Measurements from ENCODE around the gene SLC25A29. TPM values are rescaled to one million over a fixed set of nuclear protein-coding genes. Genes with fewer than 3 reads are reported as not detected.

Gene SLC25A29
- total and polyA plus RNA-seq, 2 of the 13 experiments (the other 11 are each of a cell fraction or from before 2014, with no cell fraction given) = 12.2 to 17.2 TPM

DNA sequence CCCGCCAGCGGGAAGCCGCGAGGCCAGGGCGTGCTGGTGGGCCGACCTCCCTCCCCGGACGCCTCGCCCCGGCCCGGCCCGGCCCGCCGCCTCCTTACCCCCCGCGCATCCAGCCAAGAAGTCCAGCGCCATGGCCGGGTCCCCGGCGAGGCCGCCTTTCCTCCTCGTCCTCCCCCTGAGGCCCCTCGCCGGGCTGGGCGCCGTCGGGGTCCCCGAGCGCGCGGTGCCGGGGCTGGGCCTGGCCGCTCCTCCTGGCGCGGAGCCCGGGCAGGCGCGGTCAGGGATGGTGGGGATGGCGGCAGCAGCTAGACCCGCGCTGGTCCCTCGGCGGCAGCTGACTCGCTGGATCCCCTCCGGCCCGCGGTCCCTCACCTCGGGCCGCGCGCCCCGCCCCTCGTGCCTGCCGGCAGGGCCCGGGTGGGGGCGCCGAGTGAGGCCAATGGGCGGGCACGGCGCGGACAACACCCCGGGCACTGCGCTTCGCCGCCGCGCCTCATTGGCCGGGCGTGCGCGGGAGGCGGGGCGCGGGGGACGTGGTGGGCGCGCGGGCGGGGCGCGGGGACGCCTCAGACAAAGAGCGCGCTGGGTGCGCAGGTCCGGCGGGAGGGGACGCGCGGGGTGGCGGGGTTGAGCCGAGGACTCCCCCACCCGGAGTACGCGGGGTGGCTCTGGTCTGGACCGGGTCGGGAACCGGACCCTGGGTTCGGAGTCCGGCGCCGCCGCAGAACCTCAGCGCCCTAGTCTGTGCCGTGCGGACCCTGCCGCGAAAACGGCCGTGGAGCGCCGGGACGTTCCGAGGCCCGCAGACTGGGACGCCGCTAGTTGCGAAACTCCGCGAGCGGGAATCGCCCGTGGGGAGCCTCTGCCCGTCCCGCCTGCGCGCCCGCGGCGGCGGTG lies at the start of gene SLC25A29 (continued):
- TF ChIP-seq ZNF260 (CRISPR knock-in tag; IDR thresholded peaks at IDR 0.05; ENCODE audit: borderline replicate concordance, low read depth) (no peak), ZNF33B (CRISPR knock-in tag; IDR thresholded peaks at IDR 0.05) (no peak), POLR2G (IDR thresholded peaks at IDR 0.05; ENCODE audit: low read depth, low read length) (peak; percentile 61; the same call in 1 of the 2 replicates), ZNF616 (CRISPR knock-in tag; IDR thresholded peaks at IDR 0.05; ENCODE audit: low read depth) (no peak; the same call in 1 of the 2 replicates), SMARCE1 (IDR thresholded peaks at IDR 0.05; ENCODE audit: borderline replicate concordance) (no peak), ZSCAN9 (CRISPR knock-in tag; IDR thresholded peaks at IDR 0.05; ENCODE audit: borderline replicate concordance) (no peak), ZNF337 (CRISPR knock-in tag; IDR thresholded peaks at IDR 0.05; ENCODE audit: borderline replicate concordance, low read depth) (no peak), SUZ12 (IDR thresholded peaks at IDR 0.05; ENCODE audit: low read depth, low read length) (no peak), KLF6 (CRISPR knock-in tag; IDR thresholded peaks at IDR 0.05) (0 out of 2 replicates have a peak, but pooled peaks have one; percentile 15), ZNF350 (CRISPR knock-in tag; IDR thresholded peaks at IDR 0.05; ENCODE audit: borderline replicate concordance, low read depth) (no peak), ZFP62 (CRISPR knock-in tag; IDR thresholded peaks at IDR 0.05) (no peak), ARNT2 (CRISPR knock-in tag; IDR thresholded peaks at IDR 0.05; ENCODE audit: low read depth) (peak; percentile 48; the same call in 1 of the 2 replicates), ARNT (IDR thresholded peaks at IDR 0.05) (no peak), ZSCAN29 (CRISPR knock-in tag; conservative IDR thresholded peaks at IDR 0.05) (no peak), ZNF776 (CRISPR knock-in tag; IDR thresholded peaks at IDR 0.05) (0 out of 2 replicates have a peak, but pooled peaks have one; percentile 11), ZFP36L2 (CRISPR knock-in tag; IDR thresholded peaks at IDR 0.05) (no peak)
- TF ChIP-seq, protein P1, sequence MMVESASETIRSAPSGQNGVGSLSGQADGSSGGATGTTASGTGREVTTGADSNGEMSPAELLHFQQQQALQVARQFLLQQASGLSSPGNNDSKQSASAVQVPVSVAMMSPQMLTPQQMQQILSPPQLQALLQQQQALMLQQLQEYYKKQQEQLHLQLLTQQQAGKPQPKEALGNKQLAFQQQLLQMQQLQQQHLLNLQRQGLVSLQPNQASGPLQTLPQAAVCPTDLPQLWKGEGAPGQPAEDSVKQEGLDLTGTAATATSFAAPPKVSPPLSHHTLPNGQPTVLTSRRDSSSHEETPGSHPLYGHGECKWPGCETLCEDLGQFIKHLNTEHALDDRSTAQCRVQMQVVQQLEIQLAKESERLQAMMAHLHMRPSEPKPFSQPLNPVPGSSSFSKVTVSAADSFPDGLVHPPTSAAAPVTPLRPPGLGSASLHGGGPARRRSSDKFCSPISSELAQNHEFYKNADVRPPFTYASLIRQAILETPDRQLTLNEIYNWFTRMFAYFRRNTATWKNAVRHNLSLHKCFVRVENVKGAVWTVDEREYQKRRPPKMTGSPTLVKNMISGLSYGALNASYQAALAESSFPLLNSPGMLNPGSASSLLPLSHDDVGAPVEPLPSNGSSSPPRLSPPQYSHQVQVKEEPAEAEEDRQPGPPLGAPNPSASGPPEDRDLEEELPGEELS (CRISPR knock-in tag; IDR thresholded peaks at IDR 0.05) = no peak
- TF ChIP-seq, protein P2, sequence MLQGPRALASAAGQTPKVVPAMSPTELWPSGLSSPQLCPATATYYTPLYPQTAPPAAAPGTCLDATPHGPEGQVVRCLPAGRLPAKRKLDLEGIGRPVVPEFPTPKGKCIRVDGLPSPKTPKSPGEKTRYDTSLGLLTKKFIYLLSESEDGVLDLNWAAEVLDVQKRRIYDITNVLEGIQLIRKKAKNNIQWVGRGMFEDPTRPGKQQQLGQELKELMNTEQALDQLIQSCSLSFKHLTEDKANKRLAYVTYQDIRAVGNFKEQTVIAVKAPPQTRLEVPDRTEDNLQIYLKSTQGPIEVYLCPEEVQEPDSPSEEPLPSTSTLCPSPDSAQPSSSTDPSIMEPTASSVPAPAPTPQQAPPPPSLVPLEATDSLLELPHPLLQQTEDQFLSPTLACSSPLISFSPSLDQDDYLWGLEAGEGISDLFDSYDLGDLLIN (CRISPR knock-in tag; IDR thresholded peaks at IDR 0.05; ENCODE audit: borderline replicate concordance) = no peak
- TF ChIP-seq, protein P3, sequence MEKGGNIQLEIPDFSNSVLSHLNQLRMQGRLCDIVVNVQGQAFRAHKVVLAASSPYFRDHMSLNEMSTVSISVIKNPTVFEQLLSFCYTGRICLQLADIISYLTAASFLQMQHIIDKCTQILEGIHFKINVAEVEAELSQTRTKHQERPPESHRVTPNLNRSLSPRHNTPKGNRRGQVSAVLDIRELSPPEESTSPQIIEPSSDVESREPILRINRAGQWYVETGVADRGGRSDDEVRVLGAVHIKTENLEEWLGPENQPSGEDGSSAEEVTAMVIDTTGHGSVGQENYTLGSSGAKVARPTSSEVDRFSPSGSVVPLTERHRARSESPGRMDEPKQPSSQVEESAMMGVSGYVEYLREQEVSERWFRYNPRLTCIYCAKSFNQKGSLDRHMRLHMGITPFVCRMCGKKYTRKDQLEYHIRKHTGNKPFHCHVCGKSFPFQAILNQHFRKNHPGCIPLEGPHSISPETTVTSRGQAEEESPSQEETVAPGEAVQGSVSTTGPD (CRISPR knock-in tag; IDR thresholded peaks at IDR 0.05) = no peak
- TF ChIP-seq, protein P4, sequence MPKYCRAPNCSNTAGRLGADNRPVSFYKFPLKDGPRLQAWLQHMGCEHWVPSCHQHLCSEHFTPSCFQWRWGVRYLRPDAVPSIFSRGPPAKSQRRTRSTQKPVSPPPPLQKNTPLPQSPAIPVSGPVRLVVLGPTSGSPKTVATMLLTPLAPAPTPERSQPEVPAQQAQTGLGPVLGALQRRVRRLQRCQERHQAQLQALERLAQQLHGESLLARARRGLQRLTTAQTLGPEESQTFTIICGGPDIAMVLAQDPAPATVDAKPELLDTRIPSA (CRISPR knock-in tag; IDR thresholded peaks at IDR 0.05; ENCODE audit: borderline replicate concordance) = no peak
- TF ChIP-seq, protein P5, sequence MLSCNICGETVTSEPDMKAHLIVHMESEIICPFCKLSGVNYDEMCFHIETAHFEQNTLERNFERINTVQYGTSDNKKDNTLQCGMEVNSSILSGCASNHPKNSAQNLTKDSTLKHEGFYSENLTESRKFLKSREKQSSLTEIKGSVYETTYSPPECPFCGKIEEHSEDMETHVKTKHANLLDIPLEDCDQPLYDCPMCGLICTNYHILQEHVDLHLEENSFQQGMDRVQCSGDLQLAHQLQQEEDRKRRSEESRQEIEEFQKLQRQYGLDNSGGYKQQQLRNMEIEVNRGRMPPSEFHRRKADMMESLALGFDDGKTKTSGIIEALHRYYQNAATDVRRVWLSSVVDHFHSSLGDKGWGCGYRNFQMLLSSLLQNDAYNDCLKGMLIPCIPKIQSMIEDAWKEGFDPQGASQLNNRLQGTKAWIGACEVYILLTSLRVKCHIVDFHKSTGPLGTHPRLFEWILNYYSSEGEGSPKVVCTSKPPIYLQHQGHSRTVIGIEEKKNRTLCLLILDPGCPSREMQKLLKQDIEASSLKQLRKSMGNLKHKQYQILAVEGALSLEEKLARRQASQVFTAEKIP (CRISPR knock-in tag; IDR thresholded peaks at IDR 0.05; ENCODE audit: borderline replicate concordance) = no peak
- TF ChIP-seq, protein P6, sequence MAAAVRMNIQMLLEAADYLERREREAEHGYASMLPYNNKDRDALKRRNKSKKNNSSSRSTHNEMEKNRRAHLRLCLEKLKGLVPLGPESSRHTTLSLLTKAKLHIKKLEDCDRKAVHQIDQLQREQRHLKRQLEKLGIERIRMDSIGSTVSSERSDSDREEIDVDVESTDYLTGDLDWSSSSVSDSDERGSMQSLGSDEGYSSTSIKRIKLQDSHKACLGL (CRISPR knock-in tag; IDR thresholded peaks at IDR 0.05) = 0 out of 2 replicates have a peak, but pooled peaks have one; percentile 6
